ENCODE results near the gene MEI1.
"Not testable (repeated sequence)": the region's sequence is repeated elsewhere in the genome, so short reads cannot be mapped to it uniquely, and the experiment has no call there.

MEI1 gene

DNA sequence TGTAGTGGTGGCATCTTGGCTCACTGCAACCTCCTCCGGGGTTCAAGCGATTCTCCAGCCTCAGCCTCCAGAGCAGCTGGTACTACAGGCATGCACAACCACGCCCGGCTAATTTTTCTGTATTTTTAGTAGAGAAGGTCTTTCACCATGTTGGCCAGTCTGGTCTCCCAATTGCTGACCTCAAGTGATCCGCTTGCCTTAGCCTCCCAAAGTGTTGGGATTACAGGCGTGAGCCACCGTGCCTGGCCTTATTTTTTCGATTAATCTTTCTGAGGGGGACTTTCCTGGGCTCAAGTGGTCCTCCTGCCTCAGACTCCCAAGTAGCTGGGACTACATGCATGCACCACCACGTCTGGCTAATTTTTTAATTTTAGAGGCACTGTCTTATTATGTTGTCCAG is 16.3 kb upstream of the MEI1 start:
- DNase-seq (ENCODE audit: low read depth in 2 of 2) = no peak

DNA sequence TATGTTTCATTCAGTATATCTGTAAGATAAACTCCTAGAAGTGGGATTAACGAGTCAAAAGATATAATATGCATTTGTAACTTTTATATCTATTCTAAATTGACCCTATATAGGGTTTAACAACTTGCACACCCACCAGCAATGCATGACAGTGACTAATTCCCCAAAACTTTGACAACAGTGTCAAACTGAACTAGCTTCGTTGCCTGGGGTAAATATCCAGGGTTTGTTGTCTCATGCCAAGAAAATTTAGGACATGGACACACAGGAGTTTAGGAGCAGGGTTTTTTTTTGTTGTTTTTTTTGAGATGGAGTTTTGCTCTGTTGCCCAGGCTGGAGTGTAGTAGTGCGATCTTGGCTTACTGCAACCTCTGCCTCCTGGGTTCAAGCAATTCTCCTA is 15.7 kb upstream of the MEI1 start:
- no peak for DNase-seq (ENCODE audit: low read depth in 2 of 2)

- no peak for DNase-seq (ENCODE audit: low read depth in 2 of 2)
These were observed 15.1 kb upstream of the MEI1 start for GRCh38 chr22:41684194-41684593.

GRCh38 chr22:41686890-41687289 is 12.4 kb upstream of the MEI1 start:
- DNase-seq (ENCODE audit: low read depth in 2 of 2) = not testable (repeated sequence)

- DNase-seq (ENCODE audit: low read depth in 2 of 2) = no peak
These were observed 11.4 kb upstream of the MEI1 start for GRCh38 chr22:41687901-41688364.

DNA sequence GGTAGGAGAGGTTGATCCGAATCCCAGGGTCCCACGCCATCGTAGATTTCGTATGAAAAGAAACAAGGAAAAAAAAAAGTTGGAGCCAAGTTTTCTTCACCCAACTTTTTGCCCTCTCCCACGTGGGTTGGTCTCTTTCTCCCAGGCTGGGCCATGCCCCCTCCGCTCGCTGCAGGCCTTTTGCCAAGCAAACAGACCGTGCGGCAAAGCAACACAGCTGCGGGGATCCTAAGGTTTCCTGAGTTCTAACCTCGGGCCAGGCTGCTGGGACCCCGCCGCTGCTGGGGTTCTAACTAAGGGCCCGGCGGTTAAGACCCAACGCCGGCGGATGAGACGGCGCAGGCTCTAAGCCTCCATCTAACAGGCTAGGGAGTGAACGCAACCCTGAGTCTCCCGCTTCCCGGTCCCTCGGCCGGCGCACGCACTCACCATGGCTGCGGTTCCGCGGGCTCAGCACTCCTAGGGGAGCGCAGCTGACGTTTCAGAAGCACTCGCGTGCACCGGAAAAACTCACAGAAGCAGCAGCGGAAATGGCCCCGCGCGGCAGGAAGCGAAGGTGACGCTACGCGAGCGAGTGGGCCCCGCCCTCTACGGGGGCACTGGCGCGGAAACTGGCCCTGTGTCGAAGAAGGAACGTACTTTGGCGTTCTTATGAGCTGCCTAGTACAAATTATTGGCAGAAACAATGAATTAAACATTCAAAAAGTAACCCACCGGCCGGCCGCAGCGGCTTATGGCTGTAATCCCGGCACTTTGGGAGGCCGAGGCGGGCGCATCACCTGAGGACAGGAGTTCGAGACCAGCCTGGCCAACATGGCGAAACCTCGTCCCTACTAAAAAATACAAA is 10.7 kb upstream of the MEI1 start, which contains the start of gene SNU13:
Gene SNU13, minus strand, starts transcription at position 503 of the 847 bp plus-strand sequence. Its CDS starts 71 bp downstream, at position 432.
- peak; percentile 83 to 86 for DNase-seq (ENCODE audit: low read depth in 2 of 2)

DNA sequence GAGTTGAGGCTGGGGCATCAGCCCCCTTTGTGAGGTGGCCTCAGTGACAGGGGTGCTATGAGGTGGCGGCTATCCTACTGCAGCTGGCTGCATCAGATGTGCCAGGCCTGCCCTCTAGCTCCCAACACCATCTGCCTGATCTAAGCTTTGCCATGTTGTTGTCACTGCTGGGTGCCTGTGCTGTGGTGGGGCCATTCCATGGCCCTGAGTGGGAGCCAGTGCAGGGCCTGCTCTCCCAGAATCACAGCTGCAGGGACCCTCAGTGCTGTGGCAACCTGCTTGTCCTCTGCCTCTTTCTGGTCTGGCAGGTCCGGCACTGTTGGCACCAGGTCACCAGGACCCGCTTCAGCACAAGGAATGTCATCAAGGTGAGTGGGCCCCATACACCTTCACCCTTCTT is 8.8 kb upstream of the MEI1 start:
- no peak for DNase-seq (ENCODE audit: low read depth in 2 of 2)

DNA sequence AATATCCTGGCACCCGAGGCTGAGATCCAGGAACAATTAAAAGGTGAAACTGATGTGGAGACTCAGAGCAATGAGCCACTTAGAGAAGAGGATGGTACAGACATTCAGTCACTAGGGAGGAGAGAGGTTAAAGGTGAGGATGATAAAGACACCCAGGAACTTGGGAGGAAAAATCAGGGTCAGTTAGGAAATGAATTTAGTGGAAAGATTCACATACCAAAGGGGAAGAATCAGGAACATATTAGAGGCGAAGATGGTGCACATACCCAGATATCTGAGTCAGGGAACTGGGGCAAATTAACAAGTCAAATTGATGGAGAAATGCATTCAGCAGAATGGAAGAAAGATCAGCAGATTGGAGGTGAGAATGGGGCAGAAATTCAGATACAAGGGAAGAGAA is 4.1 kb upstream of the MEI1 start:
- DNase-seq (ENCODE audit: low read depth in 2 of 2) = no peak

DNA sequence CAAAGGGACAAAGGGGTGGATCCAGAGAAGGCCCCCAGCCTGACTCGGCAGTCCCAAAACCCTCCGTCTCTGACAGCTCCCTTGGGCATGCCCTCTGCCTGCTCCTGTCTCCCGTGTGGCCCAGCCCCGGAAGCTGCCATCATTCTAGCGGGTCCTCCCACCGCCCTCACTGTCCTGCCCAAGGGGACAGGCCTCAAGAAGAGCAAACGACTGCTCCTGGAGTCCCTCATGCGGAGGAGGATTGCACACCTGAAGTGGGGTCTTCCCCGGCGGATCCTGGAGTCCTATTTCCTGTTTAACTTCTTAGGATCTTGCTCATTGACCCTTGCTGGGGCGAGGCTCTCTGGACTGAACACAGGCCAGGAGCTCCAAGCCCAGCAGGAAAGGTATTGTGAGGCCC is 2.6 kb upstream of the MEI1 start:
- DNase-seq (ENCODE audit: low read depth in 2 of 2) = no peak

DNA sequence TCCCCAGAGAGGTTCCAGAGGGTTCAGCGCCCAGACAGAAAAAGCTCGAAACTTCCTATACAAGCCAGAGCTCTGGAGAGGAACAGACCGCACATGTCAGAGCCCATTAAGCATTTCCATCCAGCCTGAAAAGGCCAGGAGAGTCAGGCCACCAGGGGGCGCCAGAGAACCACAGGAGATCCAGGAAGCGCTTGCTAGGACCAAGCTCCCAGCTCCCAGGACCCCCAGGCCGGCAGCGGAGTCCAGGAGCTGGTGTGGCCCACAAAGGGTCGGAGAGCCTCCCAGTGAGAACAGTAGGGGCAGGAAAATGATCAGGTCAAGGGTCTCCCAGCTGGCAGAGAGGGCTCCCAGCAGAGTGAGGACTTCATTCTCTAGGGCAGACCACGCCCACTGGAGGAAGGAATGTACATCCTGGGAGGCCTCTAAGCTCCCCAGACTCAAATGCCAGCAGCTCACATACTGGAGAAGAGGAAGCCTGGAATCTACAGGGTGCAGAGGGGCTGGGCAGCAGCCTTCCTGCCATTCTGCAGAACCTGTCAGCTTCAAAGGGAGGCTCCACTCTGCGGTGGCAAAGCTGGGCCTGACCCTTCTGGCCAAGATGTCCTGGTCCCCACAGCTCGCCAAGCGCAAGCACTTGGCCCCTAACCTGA is 2.1 kb upstream of the MEI1 start:
- DNase-seq (ENCODE audit: low read depth in 2 of 2) = peak; percentile 68 to 83

DNA sequence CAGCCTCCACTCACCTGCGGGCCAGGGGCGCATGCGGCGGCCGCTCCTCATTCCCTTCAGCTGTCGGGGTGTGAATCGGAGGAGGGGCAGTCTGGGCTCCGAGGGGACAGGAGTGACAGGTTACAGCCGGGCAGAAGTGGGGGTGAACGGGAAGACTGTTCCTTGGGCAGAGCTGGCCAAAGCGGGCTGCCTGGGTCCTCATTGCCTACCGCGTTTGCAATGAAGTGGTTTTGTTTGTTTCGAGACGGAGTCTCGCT is 733 bp downstream of the MEI1 start:
- no peak for DNase-seq (ENCODE audit: low read depth in 2 of 2)

GRCh38 chr22:41702763-41703162 is 3.5 kb downstream of the MEI1 start:
- DNase-seq (ENCODE audit: low read depth in 2 of 2) = no peak

GRCh38 chr22:41709341-41709740 is 10.0 kb downstream of the MEI1 start:
- DNase-seq (ENCODE audit: low read depth in 2 of 2) = no peak

DNA sequence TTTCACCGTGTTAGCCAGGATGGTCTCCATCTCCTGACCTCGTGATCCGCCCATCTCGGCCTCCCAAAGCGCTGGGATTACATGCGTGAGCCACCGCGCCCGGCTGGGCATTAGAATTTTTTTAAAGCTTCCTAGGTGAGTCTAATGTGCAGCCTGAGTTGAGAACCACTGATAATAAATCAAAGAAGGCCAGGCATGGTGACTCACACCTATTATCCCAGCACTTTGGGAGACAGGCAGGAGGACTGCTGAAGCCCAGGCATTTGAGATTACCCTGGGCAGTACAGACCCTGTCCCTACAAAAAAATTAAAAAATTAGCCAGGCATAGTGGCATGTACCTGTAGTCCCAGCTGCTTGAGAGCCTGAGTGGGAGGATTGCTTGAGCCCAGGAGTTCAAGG is 13.7 kb downstream of the MEI1 start:
- DNase-seq (ENCODE audit: low read depth in 2 of 2) = no peak

- DNase-seq (ENCODE audit: low read depth in 2 of 2) = no peak
These were observed 23.2 kb downstream of the MEI1 start for GRCh38 chr22:41722496-41722895.

- DNase-seq (ENCODE audit: low read depth in 2 of 2) = no peak
These were observed 26.3 kb downstream of the MEI1 start for GRCh38 chr22:41725510-41726110.

DNA sequence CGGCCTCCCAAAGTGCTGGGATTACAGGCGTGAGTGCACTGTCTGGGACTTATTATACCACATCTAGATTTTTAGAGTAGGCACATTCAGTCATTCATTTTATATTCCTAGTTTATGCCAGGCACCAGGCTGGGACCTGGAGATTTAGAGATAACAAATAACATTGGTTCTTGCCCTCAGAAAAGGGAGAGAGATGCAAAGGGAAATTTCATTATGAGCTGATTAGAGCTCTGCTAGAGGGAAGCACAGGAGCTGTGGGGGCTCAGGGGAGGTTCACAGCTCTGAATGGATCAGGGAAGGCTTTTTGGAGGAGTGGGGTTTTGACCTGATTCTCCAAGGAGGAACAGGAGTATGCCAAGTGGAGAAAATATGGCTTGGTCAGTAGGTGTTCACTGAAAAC is 32.3 kb downstream of the MEI1 start:
- no peak for DNase-seq (ENCODE audit: low read depth in 2 of 2)

- DNase-seq (ENCODE audit: low read depth in 2 of 2) = no peak
These were observed 32.9 kb downstream of the MEI1 start for GRCh38 chr22:41732096-41732772.

DNA sequence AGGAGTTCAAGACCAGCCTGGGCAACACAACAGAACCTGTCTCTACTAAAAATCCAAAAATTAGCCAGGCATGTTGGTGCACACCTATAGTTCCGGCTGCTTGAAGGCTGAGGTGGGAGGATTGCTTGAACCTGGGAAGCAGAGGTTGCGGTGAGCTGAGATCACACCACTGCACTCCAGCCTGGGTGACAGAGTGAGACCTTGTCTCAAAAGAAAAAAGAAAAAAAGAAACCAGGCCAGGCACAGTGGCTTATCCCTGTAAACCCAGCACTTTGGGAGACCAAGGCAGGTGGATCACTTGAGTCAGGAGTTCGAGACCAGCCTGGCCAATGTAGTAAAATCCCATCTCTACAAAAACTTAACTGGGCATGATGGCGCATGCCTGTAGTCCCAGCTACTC is 33.9 kb downstream of the MEI1 start:
- not testable (repeated sequence) for DNase-seq (ENCODE audit: low read depth in 2 of 2)

DNA sequence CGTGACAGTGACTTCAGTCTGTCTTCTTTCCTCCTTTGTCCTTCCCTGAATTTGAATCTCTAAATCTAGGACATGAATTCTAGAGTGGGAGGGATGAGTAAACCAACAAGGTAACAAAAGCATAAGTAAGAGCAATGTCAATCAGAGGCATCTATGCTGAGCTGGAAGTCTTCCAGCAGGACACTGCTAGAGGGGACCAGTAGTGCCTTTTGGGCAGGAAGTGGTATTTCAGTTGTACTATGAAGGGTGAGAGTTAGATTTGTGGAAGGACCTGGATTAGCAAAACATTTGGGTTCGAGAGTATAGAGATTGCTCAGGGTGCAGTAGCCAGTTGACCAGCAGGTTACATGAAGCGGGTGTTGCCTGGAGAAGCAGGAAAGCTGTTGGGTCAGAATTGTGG is 40.3 kb downstream of the MEI1 start:
- no peak for DNase-seq (ENCODE audit: low read depth in 2 of 2)

DNA sequence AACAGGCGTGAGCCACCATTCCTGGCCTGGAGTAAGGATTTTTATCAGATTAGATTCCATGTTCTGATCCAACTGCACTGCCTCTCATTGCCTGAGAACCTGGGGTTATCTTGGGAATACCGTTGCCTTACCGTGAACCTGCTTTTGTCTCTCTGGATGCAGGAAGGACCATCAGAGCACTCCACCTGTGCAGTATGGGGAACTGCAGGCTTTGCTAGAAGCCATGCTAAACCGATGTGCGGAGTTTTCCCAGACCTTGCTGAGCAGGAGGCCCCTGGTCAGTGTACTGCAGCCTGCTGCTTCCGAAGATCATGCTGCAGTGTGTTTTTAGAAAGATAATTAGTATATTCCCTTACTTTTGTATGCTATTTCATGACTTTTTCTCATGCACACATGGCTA is 43.6 kb downstream of the MEI1 start:
- DNase-seq (ENCODE audit: low read depth in 2 of 2) = no peak

GRCh38 chr22:41745968-41746367 is 46.7 kb downstream of the MEI1 start:
- DNase-seq (ENCODE audit: low read depth in 2 of 2) = no peak
